Measurements from ENCODE around the gene RAP1GAP. TPM values are rescaled to one million over a fixed set of nuclear protein-coding genes. Genes with fewer than 3 reads are reported as not detected.

The RAP1GAP gene
- total and polyA plus RNA-seq, 9 of the 15 experiments (the other 6 are each of a cell fraction or from before 2014, with no cell fraction given): 0.29 to 30.2 (median 19.2) TPM

DNA sequence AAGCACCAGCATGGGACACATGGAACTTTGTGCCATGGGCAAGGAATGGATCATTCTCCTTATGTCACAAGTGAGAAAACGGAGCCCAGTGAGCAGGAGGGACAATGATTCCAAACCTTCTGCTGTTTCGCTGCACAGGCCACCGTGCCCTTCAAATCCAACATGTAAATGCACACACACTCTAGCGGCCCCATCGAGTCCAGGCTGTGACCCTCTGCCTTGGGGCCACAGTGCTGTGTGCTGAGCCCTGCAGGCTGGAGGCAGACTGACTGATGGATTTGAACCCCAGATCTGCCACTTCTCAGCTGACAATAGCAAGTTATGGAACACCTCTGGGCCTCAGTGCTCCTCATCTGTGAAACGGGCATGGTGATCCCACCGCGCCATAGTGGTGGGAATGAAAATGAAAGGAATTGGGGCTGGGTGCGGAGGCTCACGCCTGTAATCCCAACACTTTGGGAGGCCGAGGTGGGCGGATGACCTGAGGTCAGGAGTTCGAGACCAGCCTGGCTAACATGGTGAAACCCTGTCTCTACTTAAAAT, 96.4 kb downstream of the RAP1GAP start:
- Histone ChIP-seq H3K27me3 (ENCODE audit: control insufficient read depth in 2 of 2, insufficient read depth in 2 of 2, low read length in 2 of 2) (peaks cover 0 to 19% of the 10 kb centered on the region in 2 experiments; a peak in 1 of 5 replicates), H4K20me1 (replicated peaks; ENCODE audit: control insufficient read depth, insufficient read depth, low read length) (peaks cover 4% of the 10 kb centered on the region; the same call in 1 of the 2 replicates), H3K9me3 (replicated peaks; ENCODE audit: control insufficient read depth, insufficient read depth, low read depth, low read length) (no peaks in the 10 kb centered on the region), H3K9ac (ENCODE audit: insufficient read depth in 1 of 2, low read depth in 2 of 2, low read length in 2 of 2) (no peak overlapping the region), H3K36me3 (ENCODE audit: control insufficient read depth, insufficient read depth, low read length) (no peaks in the 10 kb centered on the region), H3K79me2 (ENCODE audit: control insufficient read depth, insufficient read depth, low read length) (no peaks in the 10 kb centered on the region), H3K4me1 (replicated peaks in 1 of 2; ENCODE audit: control insufficient read depth in 2 of 2, insufficient read depth in 2 of 2, low read length in 2 of 2) (peaks cover 4 to 31% of the 10 kb centered on the region in 2 experiments; a peak in 4 of 5 replicates), H3K4me2 (ENCODE audit: insufficient read depth, low read length) (no peak overlapping the region), H2AFZ (ENCODE audit: low read depth, low read length) (no peak overlapping the region), H3K27ac (ENCODE audit: extremely low read depth, low read depth, low read length) (no peak overlapping the region), H3K9me1 (ENCODE audit: control insufficient read depth, insufficient read depth, low read length) (no peaks in the 10 kb centered on the region), H3K4me3 (no peak overlapping the region)
- no TSS peak for BruUV-seq (replicated peaks)
- in situ Hi-C loops (cut with MboI) (no loop called here), intact Hi-C loops (cut with micrococcal nuclease) (loop anchor here (10.0 kb wide), 1 partner anchor 198 kb away; no protein-coding TSS in a partner anchor)
- ATAC-seq (no peak), DNase-seq (ENCODE audit: extremely low read depth in 1 of 4, low spot score in 3 of 4) (no peak), FAIRE-seq (no peak)
- WGBS (ENCODE audit: insufficient coverage, low coverage, missing lambda C conversion rate): 26% methylated on average over 12 of the region's 13 CpGs
- CTCF ChIA-PET (ENCODE audit: low intra/inter-chr PET ratio): interaction anchor here (3.5 kb wide), 1 partner anchor 203 kb away, joined by 27 read pairs; no protein-coding TSS in a partner anchor
- POLR2A ChIA-PET: interaction anchor here (0.7 kb wide), 1 partner anchor 11 kb away, joined by 3 read pairs; no protein-coding TSS in a partner anchor
- TF ChIP-seq POLR2A (conservative IDR thresholded peaks at IDR 0.05) (no peak), CREM (IDR thresholded peaks at IDR 0.05; ENCODE audit: low read depth) (no peak), EP400 (IDR thresholded peaks at IDR 0.05) (no peak), JUND (IDR thresholded peaks at IDR 0.05; ENCODE audit: borderline replicate concordance, low read depth, low read length) (no peak), JUND (tag; IDR thresholded peaks at IDR 0.05; ENCODE audit: borderline replicate concordance, low read depth, low read length) (no peak), SMARCA5 (IDR thresholded peaks at IDR 0.05) (0 out of 2 replicates have a peak, but pooled peaks have one; percentile 54), SMAD3 (CRISPR knock-in tag; conservative IDR thresholded peaks at IDR 0.05) (no peak), TCF3 (CRISPR knock-in tag; IDR thresholded peaks at IDR 0.05) (no peak), SMARCC2 (IDR thresholded peaks at IDR 0.05; ENCODE audit: low read depth) (no peak), HNRNPLL (IDR thresholded peaks at IDR 0.05; ENCODE audit: low read depth, low read length, poor library complexity, severe bottlenecking) (no peak), MEF2A (IDR thresholded peaks at IDR 0.05; ENCODE audit: control insufficient read depth, low read depth, low read length) (no peak), CCNT2 (IDR thresholded peaks at IDR 0.05; ENCODE audit: borderline replicate concordance, extremely low read depth, insufficient read length, low read depth, low read length) (no peak), KDM1A (IDR thresholded peaks at IDR 0.05) (peak; percentile 36 to 50; a peak in 3 of 4 replicates), ZNF24 (IDR thresholded peaks at IDR 0.05) (no peak), ZNF764 (CRISPR knock-in tag; IDR thresholded peaks at IDR 0.05; ENCODE audit: low read depth) (no peak), FOS (IDR thresholded peaks at IDR 0.05; ENCODE audit: extremely low read depth, insufficient read length) (no peak), SRSF9 (IDR thresholded peaks at IDR 0.05; ENCODE audit: borderline replicate concordance, low read depth, low read length) (no peak), ZNF140 (CRISPR knock-in tag; IDR thresholded peaks at IDR 0.05) (no peak), HNRNPH1 (optimal IDR thresholded peaks at IDR 0.05; ENCODE audit: low read depth, low read length) (no peak), ZBTB33 (CRISPR knock-in tag; IDR thresholded peaks at IDR 0.05) (0 out of 2 replicates have a peak, but pooled peaks have one; percentile 27), NR2C2 (CRISPR knock-in tag; IDR thresholded peaks at IDR 0.05) (no peak), NR2C2 (tag; IDR thresholded peaks at IDR 0.05) (no peak)
- TF ChIP-seq, protein P1, sequence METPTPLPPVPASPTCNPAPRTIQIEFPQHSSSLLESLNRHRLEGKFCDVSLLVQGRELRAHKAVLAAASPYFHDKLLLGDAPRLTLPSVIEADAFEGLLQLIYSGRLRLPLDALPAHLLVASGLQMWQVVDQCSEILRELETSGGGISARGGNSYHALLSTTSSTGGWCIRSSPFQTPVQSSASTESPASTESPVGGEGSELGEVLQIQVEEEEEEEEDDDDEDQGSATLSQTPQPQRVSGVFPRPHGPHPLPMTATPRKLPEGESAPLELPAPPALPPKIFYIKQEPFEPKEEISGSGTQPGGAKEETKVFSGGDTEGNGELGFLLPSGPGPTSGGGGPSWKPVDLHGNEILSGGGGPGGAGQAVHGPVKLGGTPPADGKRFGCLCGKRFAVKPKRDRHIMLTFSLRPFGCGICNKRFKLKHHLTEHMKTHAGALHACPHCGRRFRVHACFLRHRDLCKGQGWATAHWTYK (CRISPR knock-in tag; IDR thresholded peaks at IDR 0.05): no peak

Data from K562 (cell line).